GM12891 (cell line): ENCODE data around the gene HSF2BP.
"Not testable (repeated sequence)": the region's sequence is repeated elsewhere in the genome, so short reads cannot be mapped to it uniquely, and the experiment has no call there.

Source experiments
- POLR2A ChIP-seq: IDR thresholded peaks from 2 replicates; pipeline ENCODE4 v1.6.1; 2011; ENCODE audit warnings: low read depth, low read length, control low read depth
- TAF1 ChIP-seq: IDR thresholded peaks from 2 replicates; pipeline ENCODE4 v1.6.1; 2011; ENCODE audit warnings: low read depth, low read length, control low read depth

DNA sequence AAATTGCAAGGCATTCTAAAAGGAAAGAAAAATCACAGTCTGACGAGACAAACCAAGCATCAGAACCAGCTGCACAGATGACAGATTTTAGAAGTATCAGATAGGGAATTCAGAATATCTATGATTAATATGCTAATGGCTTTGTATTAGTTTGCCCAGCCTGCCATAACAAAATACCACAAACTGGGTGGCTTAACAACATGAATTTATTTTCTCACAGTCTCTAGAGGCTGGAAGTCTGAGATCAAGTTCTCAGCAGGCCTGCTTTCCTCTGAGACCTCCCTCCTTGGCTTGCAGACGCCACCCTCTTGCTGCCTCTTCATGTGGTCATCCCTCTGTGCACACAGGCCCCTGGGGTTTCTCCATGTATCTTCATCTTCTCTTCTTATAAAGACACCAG, 118.7 kb downstream of the HSF2BP start:
- not testable (repeated sequence) for TF ChIP-seq POLR2A, TAF1
